ENCODE results near the gene SAMD4A.

The SAMD4A gene

GRCh38 chr14:54564071-54564867 is 2.7 kb upstream of the SAMD4A start:
- H3K4me3 ChIP-seq (ENCODE audit: control insufficient read depth, low read depth, low read length), result peak overlapping the region; percentile 66
- peak; percentile 81 for TF ChIP-seq CTCF (conservative IDR thresholded peaks at IDR 0.05; ENCODE audit: control insufficient read depth, insufficient read depth, low read depth, low read length)
- peak; percentile 65 for DNase-seq (ENCODE audit: low read depth)

- DNase-seq (ENCODE audit: low read depth), result peak; percentile 80
- H3K4me3 ChIP-seq (ENCODE audit: control insufficient read depth, low read depth, low read length), result peak overlapping the region; percentile 66
- no peak for TF ChIP-seq CTCF (conservative IDR thresholded peaks at IDR 0.05; ENCODE audit: control insufficient read depth, insufficient read depth, low read depth, low read length)
Measured at GRCh38 chr14:54564868-54565784, 1.8 kb upstream of the SAMD4A start.

GRCh38 chr14:54565785-54566409 is 1.0 kb upstream of the SAMD4A start:
- H3K4me3 ChIP-seq (ENCODE audit: control insufficient read depth, low read depth, low read length), result peak overlapping the region; percentile 80
- no peak for TF ChIP-seq CTCF (conservative IDR thresholded peaks at IDR 0.05; ENCODE audit: control insufficient read depth, insufficient read depth, low read depth, low read length)
- DNase-seq (ENCODE audit: low read depth), result peak; percentile 81

- DNase-seq (ENCODE audit: low read depth), result no peak
- peak overlapping the region; percentile 80 for H3K4me3 ChIP-seq (ENCODE audit: control insufficient read depth, low read depth, low read length)
- TF ChIP-seq CTCF (conservative IDR thresholded peaks at IDR 0.05; ENCODE audit: control insufficient read depth, insufficient read depth, low read depth, low read length), result no peak
Measured at GRCh38 chr14:54567224-54567638, 303 bp downstream of the SAMD4A start.

GRCh38 chr14:54567639-54568561 is 972 bp downstream of the SAMD4A start:
- DNase-seq (ENCODE audit: low read depth), result peak; percentile 44
- no peak for TF ChIP-seq CTCF (conservative IDR thresholded peaks at IDR 0.05; ENCODE audit: control insufficient read depth, insufficient read depth, low read depth, low read length)

More at GRCh38 chr14:54567639-54568561, 972 bp downstream of the SAMD4A start:
- H3K4me3 ChIP-seq (ENCODE audit: control insufficient read depth, low read depth, low read length), result peak overlapping the region; percentile 80
